GM12892 (cell line): Measurements from ENCODE around the gene CCNO.

Source experiments
- POLR2A ChIP-seq: IDR thresholded peaks from 2 replicates; pipeline ENCODE4 v1.6.1; 2011; ENCODE audit warnings: low read depth, low read length, control low read depth
- POLR2AphosphoS5 ChIP-seq: IDR thresholded peaks from 2 replicates; pipeline ENCODE4 v1.6.1; 2011; ENCODE audit warnings: low read depth, low read length, control low read depth
- TAF1 ChIP-seq: IDR thresholded peaks from 2 replicates; pipeline ENCODE4 v1.6.1; 2011; ENCODE audit warnings: low read depth, mild to moderate bottlenecking, control low read depth, low read length, borderline replicate concordance

- TF ChIP-seq POLR2A (no peak), POLR2AphosphoS5 (no peak), TAF1 (no peak)
Measured at GRCh38 chr5:55222985-55223811, 10.2 kb downstream of the CCNO start.
